Gastrocnemius medialis (tissue), 4 donors: Measurements from ENCODE around the gene FTCD.

Source experiments
- CTCF ChIP-seq, 5 experiments: fragments of 450-650 bp in 3 of 5; fragments of 200-600 bp in 2 of 5; sonication (generic) in 2 of 5; IDR thresholded peaks in 4 of 5; conservative IDR thresholded peaks in 1 of 5; 1 replicate in 4 of 5; 2 replicates in 1 of 5; pipeline ENCODE4 v1.5.1; 2016 to 2019; ENCODE audit warnings: antibody characterized with exemption in 5 of 5, mild to moderate bottlenecking in 3 of 5, moderate library complexity in 3 of 5
- POLR2A ChIP-seq, 2 donors: fragments of 450-650 bp; IDR thresholded peaks; one replicate each; pipeline ENCODE4 v1.6.1; 2017; ENCODE audit warnings: antibody characterized with exemption in 2 of 2, mild to moderate bottlenecking in 2 of 2, moderate library complexity in 2 of 2

GRCh38 chr21:46122758-46123683, 32.4 kb downstream of the FTCD start:
- TF ChIP-seq CTCF (IDR thresholded peaks at IDR 0.05 in 4 of 5, conservative IDR thresholded peaks at IDR 0.05 in 1 of 5), result no peak
- no peak for TF ChIP-seq POLR2A (IDR thresholded peaks at IDR 0.05)
